ENCODE measurements around the gene GTF2H2C. TPM values are rescaled to one million over a fixed set of nuclear protein-coding genes. Genes with fewer than 3 reads are reported as not detected.
"Not testable (repeated sequence)": the region's sequence is repeated elsewhere in the genome, so short reads cannot be mapped to it uniquely, and the experiment has no call there.

Gene GTF2H2C
- total RNA-seq, 2 experiments from 2014 or later = 33.4 to 33.8 TPM

GRCh38 chr5:69531406-69531801 is 28.6 kb upstream of the GTF2H2C start:
- no peaks in the 10 kb centered on the region for H3K4me1 Mint-ChIP-seq
- peaks cover 10% of the 10 kb centered on the region for H3K27me3 Mint-ChIP-seq
- no peak overlapping the region for H3K4me3 Mint-ChIP-seq
- DNase-seq = no peak
- no peaks in the 10 kb centered on the region for H3K9me3 Mint-ChIP-seq
- POLR2A ChIA-PET = no interaction called here
- H3K27ac Mint-ChIP-seq = no peak overlapping the region
- H3K36me3 Mint-ChIP-seq = no peaks in the 10 kb centered on the region
- no peak for ATAC-seq (ENCODE audit: low read depth)

DNA sequence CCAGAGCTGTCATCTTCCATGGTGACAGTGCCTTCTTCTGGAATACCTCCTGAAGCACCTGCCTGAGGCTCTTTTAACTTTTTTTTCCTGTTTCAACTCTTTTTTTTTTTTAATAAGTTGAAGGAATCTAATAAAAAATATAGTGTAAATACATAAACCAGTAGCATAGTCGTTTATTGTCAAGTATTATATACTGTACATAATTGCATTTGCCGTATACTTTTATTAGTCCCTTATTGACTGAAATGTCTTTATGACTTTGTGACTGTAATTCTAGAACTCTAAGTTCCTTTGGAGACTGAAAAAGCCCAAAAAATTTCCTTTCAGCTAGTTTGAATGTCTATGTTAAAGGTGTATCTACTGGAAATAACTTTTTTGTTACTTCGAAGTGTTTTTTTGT is 22.1 kb upstream of the GTF2H2C start:
- H3K27me3 Mint-ChIP-seq; H3K4me3 Mint-ChIP-seq; POLR2A ChIA-PET; H3K36me3 Mint-ChIP-seq; DNase-seq; ATAC-seq (ENCODE audit: low read depth); H3K27ac Mint-ChIP-seq; H3K4me1 Mint-ChIP-seq; H3K9me3 Mint-ChIP-seq: not testable (repeated sequence)

GRCh38 chr5:69538735-69539134 is 21.3 kb upstream of the GTF2H2C start:
- H3K4me3 Mint-ChIP-seq; H3K27me3 Mint-ChIP-seq; H3K36me3 Mint-ChIP-seq; H3K4me1 Mint-ChIP-seq; DNase-seq; H3K9me3 Mint-ChIP-seq; ATAC-seq (ENCODE audit: low read depth); H3K27ac Mint-ChIP-seq; POLR2A ChIA-PET: not testable (repeated sequence)

DNA sequence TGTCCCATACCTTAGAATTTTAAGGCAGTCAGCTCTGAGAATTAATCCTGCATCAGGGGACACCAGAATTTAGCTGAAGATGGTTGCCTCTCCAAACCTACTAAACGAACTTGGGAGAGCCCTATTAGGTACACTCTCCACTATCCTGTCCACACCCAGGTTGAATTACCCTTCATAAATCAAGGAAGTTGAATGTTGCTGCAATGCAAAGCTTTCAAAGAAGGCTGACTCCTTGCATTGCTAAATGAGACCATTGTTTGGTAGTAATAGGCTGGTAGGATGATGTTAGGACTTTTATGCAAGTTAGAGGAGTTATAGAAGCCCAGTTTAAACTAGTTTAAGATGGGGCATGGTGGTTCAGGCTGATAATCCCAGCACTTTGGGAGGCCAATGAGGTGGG is 18.6 kb upstream of the GTF2H2C start:
- H3K27me3 Mint-ChIP-seq; H3K27ac Mint-ChIP-seq; H3K36me3 Mint-ChIP-seq; ATAC-seq (ENCODE audit: low read depth); H3K9me3 Mint-ChIP-seq; H3K4me3 Mint-ChIP-seq; DNase-seq; H3K4me1 Mint-ChIP-seq; POLR2A ChIA-PET: not testable (repeated sequence)

DNA sequence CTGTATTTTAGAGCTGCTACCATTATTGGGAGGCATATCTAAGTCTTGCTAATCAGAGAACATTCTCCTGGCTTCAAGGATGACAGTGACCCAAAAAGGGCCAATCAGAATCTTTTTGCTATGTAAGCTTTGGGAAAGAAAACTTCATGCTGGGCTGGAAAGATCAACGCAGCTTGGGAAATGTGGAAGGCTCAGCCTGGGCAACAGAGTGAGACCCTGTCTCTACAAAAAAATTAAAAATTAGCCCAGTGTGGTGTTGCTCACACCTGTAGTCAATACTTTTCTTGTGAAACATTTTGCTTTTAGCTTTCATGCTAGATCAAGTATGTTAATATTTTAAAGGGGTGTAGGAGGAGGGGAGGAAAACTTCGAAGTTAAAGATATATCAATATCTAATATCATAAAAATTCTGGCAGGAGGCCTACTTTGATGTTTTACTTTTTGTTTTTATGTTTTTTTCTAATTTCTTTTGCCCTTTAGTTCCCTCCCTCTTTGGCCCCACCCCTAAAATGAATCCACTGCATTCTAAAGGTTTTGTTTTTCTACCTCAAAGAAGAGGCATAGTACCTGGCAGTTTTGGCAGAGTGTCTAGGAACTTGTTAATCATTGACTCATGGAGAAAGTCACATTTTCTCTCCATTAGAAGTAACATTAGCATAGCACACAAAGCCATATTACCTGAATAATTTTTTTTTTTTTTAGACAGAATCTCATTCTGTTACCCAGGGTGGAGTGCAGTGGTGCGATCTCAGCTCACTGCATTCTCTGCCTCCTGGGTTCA is 17.0 kb upstream of the GTF2H2C start:
- H3K27ac Mint-ChIP-seq; POLR2A ChIA-PET; ATAC-seq (ENCODE audit: low read depth); H3K4me3 Mint-ChIP-seq; H3K27me3 Mint-ChIP-seq; H3K9me3 Mint-ChIP-seq; DNase-seq; H3K36me3 Mint-ChIP-seq; H3K4me1 Mint-ChIP-seq: not testable (repeated sequence)

DNA sequence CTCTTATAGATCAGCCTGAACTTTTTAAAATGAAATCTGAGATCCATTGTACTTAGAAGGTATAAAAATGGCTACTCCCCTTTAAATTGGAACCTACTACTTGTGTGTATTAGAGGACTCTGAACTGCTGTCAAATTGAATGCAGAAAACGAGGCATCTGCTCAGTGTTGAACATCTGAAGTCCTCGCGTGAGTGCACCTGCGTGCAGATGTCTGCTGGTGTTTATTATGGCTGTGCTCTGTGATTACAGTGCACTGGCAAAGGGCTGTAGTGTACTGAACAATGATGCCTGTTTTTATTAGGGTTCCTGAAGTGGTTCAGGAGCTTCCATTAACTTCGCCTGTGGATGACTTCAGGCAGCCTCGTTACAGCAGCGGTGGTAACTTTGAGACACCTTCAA is 15.4 kb upstream of the GTF2H2C start:
- POLR2A ChIA-PET; H3K4me1 Mint-ChIP-seq; H3K9me3 Mint-ChIP-seq; H3K27ac Mint-ChIP-seq; DNase-seq; H3K36me3 Mint-ChIP-seq; ATAC-seq (ENCODE audit: low read depth); H3K4me3 Mint-ChIP-seq; H3K27me3 Mint-ChIP-seq: not testable (repeated sequence)

- H3K4me1 Mint-ChIP-seq; ATAC-seq (ENCODE audit: low read depth); POLR2A ChIA-PET; H3K27ac Mint-ChIP-seq; H3K36me3 Mint-ChIP-seq; DNase-seq; H3K9me3 Mint-ChIP-seq; H3K27me3 Mint-ChIP-seq: not testable (repeated sequence)
- peak overlapping the region; percentile 70 for H3K4me3 Mint-ChIP-seq
Measured at GRCh38 chr5:69560587-69561431, 818 bp downstream of the GTF2H2C start.

DNA sequence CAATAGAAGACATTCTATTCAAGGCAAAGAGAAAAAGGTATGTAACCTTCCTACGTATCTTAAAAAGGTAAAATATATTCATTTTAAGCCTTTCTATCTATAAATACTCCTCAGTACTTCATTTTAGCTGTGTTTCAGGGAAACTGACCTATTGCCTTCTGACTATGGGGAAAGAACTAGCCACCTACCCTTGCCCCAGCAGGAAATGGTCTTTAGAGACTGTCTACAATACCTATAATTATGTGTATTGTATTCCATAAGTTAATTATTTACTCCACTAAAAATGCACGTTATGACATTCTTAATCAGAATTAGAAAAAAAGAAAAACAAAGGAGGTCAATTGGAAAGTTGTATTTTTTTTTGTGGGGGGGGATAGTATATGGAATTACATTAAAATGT is 6.2 kb downstream of the GTF2H2C start:
- H3K27ac Mint-ChIP-seq; H3K4me1 Mint-ChIP-seq; ATAC-seq (ENCODE audit: low read depth); H3K36me3 Mint-ChIP-seq; POLR2A ChIA-PET; H3K27me3 Mint-ChIP-seq; H3K9me3 Mint-ChIP-seq; DNase-seq; H3K4me3 Mint-ChIP-seq: not testable (repeated sequence)

DNA sequence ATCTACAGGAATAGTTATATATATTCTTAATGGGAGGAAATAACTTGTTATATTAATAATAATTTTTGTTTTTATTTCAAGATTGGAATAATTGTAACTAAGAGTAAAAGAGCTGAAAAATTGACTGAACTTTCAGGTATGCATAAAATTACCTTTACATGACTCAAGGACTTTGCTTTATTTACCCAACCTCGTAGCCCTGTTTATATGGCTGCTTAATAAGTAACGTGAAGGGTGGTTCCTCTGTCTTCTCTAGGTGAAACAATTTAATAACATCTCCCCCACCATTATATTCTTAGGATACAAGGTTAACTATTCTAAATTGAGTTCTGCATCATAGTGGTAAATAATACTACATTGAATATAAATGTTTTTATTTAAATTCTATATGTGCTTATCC is 8.1 kb downstream of the GTF2H2C start:
- H3K27me3 Mint-ChIP-seq; ATAC-seq (ENCODE audit: low read depth); H3K36me3 Mint-ChIP-seq; DNase-seq; H3K9me3 Mint-ChIP-seq; POLR2A ChIA-PET; H3K4me1 Mint-ChIP-seq; H3K27ac Mint-ChIP-seq; H3K4me3 Mint-ChIP-seq: not testable (repeated sequence)

DNA sequence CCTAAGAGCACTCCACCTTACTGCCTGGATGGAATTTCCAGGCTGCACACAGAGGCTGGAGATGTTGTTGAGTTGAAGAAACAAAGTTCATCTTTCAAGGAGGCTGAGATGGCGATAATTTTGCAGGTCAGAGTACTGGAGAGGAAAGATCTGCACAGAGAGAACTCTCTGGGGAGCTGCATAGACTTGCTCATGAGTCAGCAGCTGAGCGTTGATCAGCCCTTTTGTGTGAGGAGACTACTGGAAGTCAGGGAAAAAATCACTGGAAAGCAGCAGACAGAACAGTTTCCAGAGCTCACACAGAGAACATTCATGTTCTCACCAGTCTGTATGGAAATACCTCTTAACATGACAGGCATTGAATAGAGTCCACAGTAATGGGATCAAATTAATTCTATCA is 23.4 kb downstream of the GTF2H2C start:
- H3K27ac Mint-ChIP-seq; H3K9me3 Mint-ChIP-seq; H3K4me1 Mint-ChIP-seq; H3K36me3 Mint-ChIP-seq; DNase-seq; H3K27me3 Mint-ChIP-seq; H3K4me3 Mint-ChIP-seq; ATAC-seq (ENCODE audit: low read depth); POLR2A ChIA-PET: not testable (repeated sequence)

DNA sequence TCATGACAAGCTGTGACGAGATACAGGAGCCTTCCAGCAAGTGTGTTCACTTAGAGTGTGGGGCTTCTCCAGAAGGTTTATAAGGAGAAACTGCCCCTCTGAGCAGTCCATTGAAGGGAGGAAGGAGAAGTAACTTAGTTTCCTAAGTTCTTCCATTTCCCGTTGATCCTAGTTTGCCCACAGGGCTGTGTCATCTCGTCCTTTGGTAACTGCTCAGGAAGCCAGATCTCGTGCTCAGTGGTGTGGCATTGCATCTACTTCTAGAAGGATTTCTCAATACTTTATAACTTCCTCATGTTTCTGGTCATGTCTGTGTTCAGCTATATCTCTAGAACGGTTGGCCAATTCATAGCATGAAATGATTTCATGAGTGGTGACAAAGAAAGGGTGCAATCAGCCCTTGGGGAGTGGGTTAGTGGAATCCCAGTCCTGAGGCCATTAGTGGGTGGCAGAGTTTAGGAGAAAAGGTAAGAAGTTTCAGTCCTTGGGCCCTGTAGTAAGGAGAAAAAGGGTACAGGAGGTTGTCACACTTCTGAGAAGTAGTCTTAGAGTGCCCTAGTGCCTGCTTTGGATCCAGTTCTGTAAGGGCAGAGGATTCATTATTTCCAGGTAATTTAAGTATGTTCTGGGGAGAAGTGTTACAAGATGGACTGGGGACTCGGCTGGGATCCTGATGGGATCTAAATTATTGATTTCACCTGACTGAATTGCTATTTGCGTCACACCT is 36.3 kb downstream of the GTF2H2C start:
- DNase-seq; H3K4me3 Mint-ChIP-seq; POLR2A ChIA-PET; ATAC-seq (ENCODE audit: low read depth); H3K27me3 Mint-ChIP-seq; H3K9me3 Mint-ChIP-seq; H3K27ac Mint-ChIP-seq; H3K4me1 Mint-ChIP-seq; H3K36me3 Mint-ChIP-seq: not testable (repeated sequence)

DNA sequence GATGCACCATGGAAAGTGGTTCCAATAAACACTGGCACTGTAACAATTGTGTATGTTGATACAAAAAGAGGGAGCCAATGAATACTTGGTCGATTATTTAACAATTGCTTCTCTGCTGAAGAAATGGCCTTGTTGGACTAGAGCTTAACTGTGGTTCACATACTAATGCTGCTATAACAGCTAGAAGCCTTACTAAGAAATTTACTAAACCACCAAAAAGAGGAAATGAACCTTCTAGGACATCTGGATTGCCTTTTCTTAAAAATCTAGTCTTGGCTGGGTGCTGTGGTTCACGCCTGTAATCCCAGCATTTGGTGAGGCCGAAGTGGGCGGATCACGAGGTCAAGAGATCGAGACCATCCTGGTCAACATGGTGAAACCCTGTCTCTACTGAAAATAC is 42.0 kb downstream of the GTF2H2C start:
- H3K27me3 Mint-ChIP-seq; POLR2A ChIA-PET; ATAC-seq (ENCODE audit: low read depth); H3K9me3 Mint-ChIP-seq; H3K4me1 Mint-ChIP-seq; DNase-seq; H3K36me3 Mint-ChIP-seq; H3K4me3 Mint-ChIP-seq; H3K27ac Mint-ChIP-seq: not testable (repeated sequence)

DNA sequence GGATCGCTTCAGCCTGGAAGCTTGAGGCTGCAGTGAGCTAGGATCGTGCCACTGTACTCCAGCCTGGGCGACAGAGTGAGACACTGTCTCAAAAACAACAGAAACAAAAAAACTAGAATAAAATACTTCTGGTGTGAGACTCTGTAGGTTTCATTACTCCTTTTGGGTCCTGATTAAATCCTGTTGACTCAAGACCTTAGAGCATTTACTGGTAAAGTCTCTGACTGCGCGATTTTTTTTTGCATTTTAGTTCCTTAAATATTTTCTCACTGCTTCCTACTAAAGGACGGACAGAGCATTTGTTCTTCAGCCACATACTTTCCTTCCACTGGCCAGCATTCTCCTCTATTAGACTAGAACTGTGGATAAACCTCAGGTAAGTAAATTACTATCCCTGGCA is 46.8 kb downstream of the GTF2H2C start:
- H3K4me3 Mint-ChIP-seq; POLR2A ChIA-PET; DNase-seq; H3K27me3 Mint-ChIP-seq; H3K36me3 Mint-ChIP-seq; H3K4me1 Mint-ChIP-seq; H3K9me3 Mint-ChIP-seq; ATAC-seq (ENCODE audit: low read depth); H3K27ac Mint-ChIP-seq: not testable (repeated sequence)

GRCh38 chr5:69607750-69608149 is 47.8 kb downstream of the GTF2H2C start:
- H3K27ac Mint-ChIP-seq, H3K4me1 Mint-ChIP-seq, H3K9me3 Mint-ChIP-seq, H3K36me3 Mint-ChIP-seq, POLR2A ChIA-PET, H3K27me3 Mint-ChIP-seq, H3K4me3 Mint-ChIP-seq, DNase-seq: not testable (repeated sequence)
- peak; percentile 63 for ATAC-seq (ENCODE audit: low read depth)
